HepG2 (cell line): ENCODE results near the gene PRRC2A. TPM values are rescaled to one million over a fixed set of nuclear protein-coding genes. Genes with fewer than 3 reads are reported as not detected.

Experiments used
- ATAC-seq: fragments of 200-7000 bp; cut with Tn5 transposase; 3 replicates; pipeline ENCODE4 v1.9.1; 2020; ENCODE audit warnings: mild to moderate bottlenecking, moderate library complexity
- BruUV-seq: library from RNA; stranded (reverse); fragments of 400-500 nt; replicated peaks from 2 replicates; lab custom pipeline; 2021; lab: Mats Ljungman, UMichigan
- CTCF ChIA-PET: fragments of 300-600 bp; formaldehyde crosslinking; extraction: SDS; loops from one replicate; lab custom pipeline; 2021; ENCODE audit warnings: low total read pairs, inconsistent platforms, low intra/inter-chr PET ratio; lab: Yijun Ruan, JAX
- POLR2A ChIA-PET: fragments of 350-600 bp; sonication (Branson Sonifier 250); formaldehyde crosslinking; loops from one replicate; lab custom pipeline; 2020; ENCODE audit warnings: antibody characterized with exemption, inconsistent platforms; lab: Yijun Ruan, JAX
- DNase-seq: peaks from one replicate; pipeline ENCODE4 v3.0.0-alpha.2; 2015; ENCODE audit warnings: low spot score
- FAIRE-seq: peaks from 3 replicates; lab custom pipeline; 2011; peaks lifted over from hg19 to GRCh38; lab: Jason Lieb, UNC
- H2AFZ ChIP-seq: one replicate; pipeline ENCODE4 v1.6.1; 2011; ENCODE audit warnings: low read length, inconsistent platforms
- H3K27ac ChIP-seq: fragments of 300-600 bp; 3 replicates; pipeline ENCODE4 v1.8.0; 2011; ENCODE audit warnings: mixed run types, mild to moderate bottlenecking, mixed read lengths, low read length, inconsistent platforms; ENCODE audit not compliant: insufficient read depth; ENCODE audit errors: extremely low read length
- H3K27me3 ChIP-seq, 2 experiments: fragments of 200-600 bp in 1 of 2; 2 replicates in 1 of 2; 3 replicates in 1 of 2; pipeline versions ENCODE4 v1.6.0 to v1.8.0; 2011; ENCODE audit warnings: low read length in 2 of 2, mild to moderate bottlenecking in 2 of 2, moderate library complexity in 2 of 2, inconsistent platforms in 1 of 2; ENCODE audit not compliant: insufficient read depth in 2 of 2, control insufficient read depth in 1 of 2
- H3K36me3 ChIP-seq, 2 experiments: fragments of 200-600 bp in 1 of 2; replicated peaks in 1 of 2; 2 replicates in 1 of 2; 3 replicates in 1 of 2; pipeline versions ENCODE4 v1.5.1 to v1.8.0; 2011; ENCODE audit warnings: low read length in 2 of 2, inconsistent platforms in 1 of 2; ENCODE audit not compliant: insufficient read depth in 2 of 2, control insufficient read depth in 1 of 2
- H3K4me1 ChIP-seq: 2 replicates; pipeline ENCODE4 v1.5.1; 2012; ENCODE audit warnings: low read length, inconsistent platforms; ENCODE audit not compliant: insufficient read depth
- H3K4me2 ChIP-seq: 2 replicates; pipeline ENCODE4 v1.6.0; 2011; ENCODE audit warnings: low read depth, low read length, inconsistent platforms
- H3K4me3 ChIP-seq, 3 experiments: fragments of 200-600 bp in 1 of 3; sonication (generic), shearing (Covaris generic) in 1 of 3; replicated peaks in 1 of 3; 2 replicates each; pipeline ENCODE4 v1.5.1; 2011 to 2016; ENCODE audit warnings: low read length in 3 of 3, inconsistent platforms in 2 of 3, low read depth in 2 of 3, mild to moderate bottlenecking in 2 of 3, control low read depth in 1 of 3, mixed read lengths in 1 of 3; ENCODE audit not compliant: insufficient read depth in 1 of 3
- H3K79me2 ChIP-seq: one replicate; pipeline ENCODE4 v1.6.1; 2011; ENCODE audit warnings: low read length, inconsistent platforms; ENCODE audit not compliant: insufficient read depth
- H3K9ac ChIP-seq: 2 replicates; pipeline ENCODE4 v1.6.0; 2011; ENCODE audit warnings: mild to moderate bottlenecking, low read depth, low read length, inconsistent platforms; ENCODE audit not compliant: insufficient read depth
- H3K9me3 ChIP-seq: 2 replicates; pipeline ENCODE4 v1.5.1; 2012; ENCODE audit warnings: mild to moderate bottlenecking, low read length
- H4K20me1 ChIP-seq: 2 replicates; pipeline ENCODE4 v1.6.0; 2011; ENCODE audit warnings: inconsistent platforms, mild to moderate bottlenecking, low read length, moderate library complexity; ENCODE audit not compliant: insufficient read depth
- ATF7 ChIP-seq, 2 experiments: fragments of 450-650 bp in 1 of 2; sonication (generic) in 1 of 2; formaldehyde crosslinking in 1 of 2; IDR thresholded peaks; 2 replicates each; pipeline versions ENCODE4 v1.4.0 to v1.6.1; 2016 to 2020; ENCODE audit warnings: antibody characterized with exemption in 1 of 2, mild to moderate bottlenecking in 1 of 2, missing genetic modification reagents in 1 of 2
- CREB1 ChIP-seq, 2 experiments: fragments of 450-650 bp in 1 of 2; IDR thresholded peaks; 2 replicates each; pipeline ENCODE4 v1.6.1; 2016 to 2017; ENCODE audit warnings: control low read depth in 1 of 2, mild to moderate bottlenecking in 1 of 2, missing compliant biosample characterization in 1 of 2, missing genetic modification characterization in 1 of 2
- NCOR1 ChIP-seq: fragments of 200-600 bp; sonication (generic); IDR thresholded peaks from 2 replicates; pipeline ENCODE4 v1.7.0; 2017; ENCODE audit warnings: antibody characterized with exemption, low read length, borderline replicate concordance
- RAD51 ChIP-seq: fragments of 450-650 bp; IDR thresholded peaks from 2 replicates; pipeline ENCODE4 v1.6.1; 2016; ENCODE audit warnings: borderline replicate concordance
- RARA ChIP-seq: IDR thresholded peaks from 2 replicates; pipeline ENCODE4 v1.6.1; 2016; ENCODE audit warnings: missing genetic modification reagents, missing compliant biosample characterization
- ZNF335 ChIP-seq: sonication (generic); formaldehyde crosslinking; IDR thresholded peaks from 2 replicates; pipeline ENCODE4 v1.4.0; 2020; ENCODE audit warnings: missing genetic modification reagents
- ZNF674 ChIP-seq: sonication (generic); formaldehyde crosslinking; IDR thresholded peaks from 2 replicates; pipeline ENCODE4 v1.5.0; 2020; ENCODE audit warnings: low read depth, mild to moderate bottlenecking, missing genetic modification reagents
- whole genome bisulfite sequencing: methylation state at CpG from one replicate; pipeline ENCODE4 v1.1.6; 2017; ENCODE audit warnings: low lambda C conversion rate; 5-methylcytosine and 5-hydroxymethylcytosine counted together
- in situ Hi-C: cut with HindIII; loops from 2 replicates; pipeline ENCODE4 v1.10.0; 2017; ENCODE audit warnings: low pct_unique_long_range_greater_than_20kb; ENCODE audit not compliant: extremely low pct_ligation_motif_present
- intact Hi-C: fragments of 100-400 bp; cut with micrococcal nuclease; formaldehyde crosslinking; loops from one replicate; pipeline ENCODE4 v1.10.0; 2022; ENCODE audit not compliant: unreplicated experiment
- polyA plus RNA-seq, 8 experiments: library from polyadenylated mRNA; depleted of rRNA in 3 of 8; stranded (reverse) in 7 of 8; unstranded in 1 of 8; fragments of >200 nt; fragmentation: Illumina TruSeq in 4 of 8; extraction: Trizol in 4 of 8; gene quantifications; 2 replicates each; pipeline versions ENCODE4 v1.2.1 to v1.2.3, GENCODE V29; 2011 to 2016; ENCODE audit warnings: low read depth in 4 of 8, missing spikeins in 1 of 8, mixed read lengths in 1 of 8; ENCODE audit not compliant: insufficient read depth in 1 of 8
- total RNA-seq, 5 experiments: library from RNA; depleted of rRNA; stranded (reverse); fragments of >200 nt; fragmentation: Illumina TruSeq; extraction: Trizol; gene quantifications; 2 replicates each; pipeline ENCODE4 v1.2.3, GENCODE V29; 2016; ENCODE audit warnings: low read depth in 1 of 5
- TF ChIP-seq, protein P1 (sequence below): sonication (generic); formaldehyde crosslinking; conservative IDR thresholded peaks from 2 replicates; pipeline ENCODE4 v1.4.0; 2020; ENCODE audit warnings: missing genetic modification reagents
- TF ChIP-seq, protein P2 (sequence below): sonication (generic); formaldehyde crosslinking; conservative IDR thresholded peaks from 2 replicates; pipeline ENCODE4 v1.4.0; 2020; ENCODE audit warnings: missing genetic modification reagents
- TF ChIP-seq, protein P3 (sequence below): sonication (generic); formaldehyde crosslinking; IDR thresholded peaks from 2 replicates; pipeline ENCODE4 v1.4.0; 2020; ENCODE audit warnings: mild to moderate bottlenecking, low read depth, missing genetic modification reagents
- TF ChIP-seq, protein P4 (sequence below): sonication (generic); formaldehyde crosslinking; IDR thresholded peaks from 2 replicates; pipeline ENCODE4 v1.4.0; 2020; ENCODE audit warnings: mild to moderate bottlenecking, missing genetic modification reagents

PRRC2A gene
- total and polyA plus RNA-seq, 2 of the 13 experiments (the other 11 are each of a cell fraction or from before 2014, with no cell fraction given), result 38.9 to 47.4 TPM

DNA sequence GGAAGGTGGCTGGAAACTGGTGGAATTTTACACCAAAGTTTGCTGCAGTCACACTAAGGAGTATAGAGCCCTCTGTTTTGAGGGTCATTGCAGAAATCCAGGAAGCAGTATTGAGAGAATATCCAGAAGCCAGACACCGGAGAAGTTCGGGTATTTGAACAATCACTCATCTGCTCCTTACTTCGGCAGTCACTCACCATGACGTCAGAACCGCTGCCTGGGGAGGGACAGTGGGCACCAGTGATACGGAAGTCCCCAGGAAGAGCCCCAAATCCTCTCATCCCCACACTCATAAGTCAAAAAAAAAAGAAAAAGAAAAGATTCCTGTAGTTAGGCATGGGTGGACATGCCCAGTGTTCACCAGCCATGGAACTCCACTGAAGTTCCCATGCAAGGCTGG lies 56.4 kb downstream of the PRRC2A start:
- H3K4me3 ChIP-seq, result no peak overlapping the region
- peaks cover 6 to 9% of the 10 kb centered on the region in 2 experiments; a peak in 4 of 5 replicates for H3K36me3 ChIP-seq
- H3K4me2 ChIP-seq, result no peak overlapping the region
- no TSS peak for BruUV-seq
- peaks cover 11% of the 10 kb centered on the region for H3K4me1 ChIP-seq
- POLR2A ChIA-PET, result no interaction called here
- no peaks in the 10 kb centered on the region for H3K9me3 ChIP-seq
- H3K9ac ChIP-seq, result no peak overlapping the region
- no peak for ATAC-seq
- H3K27me3 ChIP-seq, result no peaks in the 10 kb centered on the region
- H2AFZ ChIP-seq, result no peak overlapping the region
- no peak overlapping the region for H3K27ac ChIP-seq
- intact Hi-C loops, result no loop called here
- in situ Hi-C loops, result no loop called here
- TF ChIP-seq CREB1 (IDR thresholded peaks at IDR 0.05), result peak; percentile 85
- no peak for TF ChIP-seq CREB1 (CRISPR knock-in tag; IDR thresholded peaks at IDR 0.05)
- no peak for TF ChIP-seq RARA (CRISPR knock-in tag)
- peak; percentile 67 for TF ChIP-seq ATF7 (IDR thresholded peaks at IDR 0.05)
- TF ChIP-seq ATF7 (CRISPR knock-in tag; IDR thresholded peaks at IDR 0.05), result no peak
- DNase-seq, result no peak
- no peaks in the 10 kb centered on the region for H3K79me2 ChIP-seq
- no peak for FAIRE-seq
- CTCF ChIA-PET, result no interaction called here
- no peaks in the 10 kb centered on the region for H4K20me1 ChIP-seq
- WGBS, result 51% methylated on average over 6 of the region's 6 CpGs

DNA sequence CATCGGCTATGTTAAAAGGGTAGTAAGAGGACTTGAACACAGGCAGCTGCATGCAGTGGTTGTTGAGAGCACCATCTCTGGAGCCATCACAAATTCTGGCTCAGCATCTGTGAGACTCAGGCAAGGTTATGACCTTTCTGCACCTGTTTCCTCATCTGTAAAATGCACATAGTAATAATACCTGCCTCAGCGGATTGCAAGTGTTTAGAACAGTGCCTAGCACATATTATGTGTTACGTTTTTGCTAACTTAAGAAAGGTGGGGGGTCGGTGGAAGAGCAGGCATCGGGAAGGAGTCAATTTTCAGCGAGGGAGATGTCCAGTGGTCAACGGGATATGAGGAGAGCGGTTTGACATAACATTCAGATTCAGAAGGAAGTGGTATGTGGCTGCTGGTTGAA lies 57.4 kb downstream of the PRRC2A start:
- WGBS, result 37% methylated on average over 8 of the region's 8 CpGs
- Histone ChIP-seq H3K27me3 (no peaks in the 10 kb centered on the region), H3K4me1 (peaks cover 22% of the 10 kb centered on the region), H3K9ac (no peak overlapping the region), H4K20me1 (no peaks in the 10 kb centered on the region), H3K4me2 (no peak overlapping the region), H3K36me3 (no peaks in the 10 kb centered on the region; a peak in 1 of 5 replicates), H3K9me3 (no peaks in the 10 kb centered on the region), H3K79me2 (no peaks in the 10 kb centered on the region), H3K4me3 (no peak overlapping the region), H3K27ac (no peak overlapping the region), H2AFZ (no peak overlapping the region)
- ATAC-seq (no peak), FAIRE-seq (no peak), DNase-seq (no peak)
- intact Hi-C loops, result no loop called here
- in situ Hi-C loops, result no loop called here
- no TSS peak for BruUV-seq
- ChIA-PET POLR2A (interaction anchor here (1.0 to 1.5 kb wide), 2 partner anchors 25 to 268 kb away, joined by 3 read pairs; partner anchors contain the start of genes ABHD16A and CFB), CTCF (no interaction called here)
- no peak for TF ChIP-seq RAD51
- no peak for TF ChIP-seq ZNF674 (CRISPR knock-in tag)
- no peak for TF ChIP-seq ZNF335 (CRISPR knock-in tag)
- TF ChIP-seq, protein P1, sequence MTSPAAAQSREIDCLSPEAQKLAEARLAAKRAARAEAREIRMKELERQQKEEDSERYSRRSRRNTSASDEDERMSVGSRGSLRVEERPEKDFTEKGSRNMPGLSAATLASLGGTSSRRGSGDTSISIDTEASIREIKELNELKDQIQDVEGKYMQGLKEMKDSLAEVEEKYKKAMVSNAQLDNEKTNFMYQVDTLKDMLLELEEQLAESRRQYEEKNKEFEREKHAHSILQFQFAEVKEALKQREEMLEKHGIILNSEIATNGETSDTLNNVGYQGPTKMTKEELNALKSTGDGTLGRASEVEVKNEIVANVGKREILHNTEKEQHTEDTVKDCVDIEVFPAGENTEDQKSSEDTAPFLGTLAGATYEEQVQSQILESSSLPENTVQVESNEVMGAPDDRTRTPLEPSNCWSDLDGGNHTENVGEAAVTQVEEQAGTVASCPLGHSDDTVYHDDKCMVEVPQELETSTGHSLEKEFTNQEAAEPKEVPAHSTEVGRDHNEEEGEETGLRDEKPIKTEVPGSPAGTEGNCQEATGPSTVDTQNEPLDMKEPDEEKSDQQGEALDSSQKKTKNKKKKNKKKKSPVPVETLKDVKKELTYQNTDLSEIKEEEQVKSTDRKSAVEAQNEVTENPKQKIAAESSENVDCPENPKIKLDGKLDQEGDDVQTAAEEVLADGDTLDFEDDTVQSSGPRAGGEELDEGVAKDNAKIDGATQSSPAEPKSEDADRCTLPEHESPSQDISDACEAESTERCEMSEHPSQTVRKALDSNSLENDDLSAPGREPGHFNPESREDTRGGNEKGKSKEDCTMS (CRISPR knock-in tag), result no peak
- TF ChIP-seq, protein P2, sequence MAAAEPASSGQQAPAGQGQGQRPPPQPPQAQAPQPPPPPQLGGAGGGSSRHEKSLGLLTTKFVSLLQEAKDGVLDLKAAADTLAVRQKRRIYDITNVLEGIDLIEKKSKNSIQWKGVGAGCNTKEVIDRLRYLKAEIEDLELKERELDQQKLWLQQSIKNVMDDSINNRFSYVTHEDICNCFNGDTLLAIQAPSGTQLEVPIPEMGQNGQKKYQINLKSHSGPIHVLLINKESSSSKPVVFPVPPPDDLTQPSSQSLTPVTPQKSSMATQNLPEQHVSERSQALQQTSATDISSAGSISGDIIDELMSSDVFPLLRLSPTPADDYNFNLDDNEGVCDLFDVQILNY, result no peak
- no peak for TF ChIP-seq NCOR1
- TF ChIP-seq, protein P3, sequence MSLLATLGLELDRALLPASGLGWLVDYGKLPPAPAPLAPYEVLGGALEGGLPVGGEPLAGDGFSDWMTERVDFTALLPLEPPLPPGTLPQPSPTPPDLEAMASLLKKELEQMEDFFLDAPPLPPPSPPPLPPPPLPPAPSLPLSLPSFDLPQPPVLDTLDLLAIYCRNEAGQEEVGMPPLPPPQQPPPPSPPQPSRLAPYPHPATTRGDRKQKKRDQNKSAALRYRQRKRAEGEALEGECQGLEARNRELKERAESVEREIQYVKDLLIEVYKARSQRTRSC (CRISPR knock-in tag), result no peak
- TF ChIP-seq, protein P4, sequence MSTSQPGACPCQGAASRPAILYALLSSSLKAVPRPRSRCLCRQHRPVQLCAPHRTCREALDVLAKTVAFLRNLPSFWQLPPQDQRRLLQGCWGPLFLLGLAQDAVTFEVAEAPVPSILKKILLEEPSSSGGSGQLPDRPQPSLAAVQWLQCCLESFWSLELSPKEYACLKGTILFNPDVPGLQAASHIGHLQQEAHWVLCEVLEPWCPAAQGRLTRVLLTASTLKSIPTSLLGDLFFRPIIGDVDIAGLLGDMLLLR (CRISPR knock-in tag), result no peak
